Myocyte (in vitro differentiated cells): Measurements from ENCODE around the gene DYNLRB2. TPM values are rescaled to one million over a fixed set of nuclear protein-coding genes. Genes with fewer than 3 reads are reported as not detected.

ENCODE experiments used
- DNase-seq: peaks from one replicate; pipeline ENCODE4 v3.0.0-alpha.2; 2012; ENCODE audit warnings: low read depth
- total RNA-seq: library from RNA; depleted of rRNA; stranded (reverse); fragments of >200 nt; gene quantifications from 2 replicates; pipeline ENCODE4 v1.2.3, GENCODE V29; 2014

The DYNLRB2 gene
- total RNA-seq, 1 donor from 2014 or later: not detected

DNA sequence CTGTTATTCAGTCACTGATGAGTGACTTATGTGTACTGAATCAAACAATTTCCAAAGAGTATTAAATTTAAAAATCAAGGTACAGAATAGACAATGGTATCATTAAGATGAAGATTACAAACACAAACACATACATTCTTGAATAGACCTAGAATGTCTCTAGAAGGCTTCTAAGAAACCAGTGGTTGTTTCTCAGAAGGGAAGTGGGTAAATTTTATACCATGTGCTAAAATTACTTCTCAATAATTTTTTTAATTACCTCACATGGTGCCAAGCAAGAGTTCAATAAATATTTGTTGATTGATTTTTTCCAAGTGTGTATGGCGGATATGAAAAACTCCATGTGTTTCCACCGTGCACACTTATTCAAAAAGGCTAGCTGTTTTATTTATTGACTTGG, 6.4 kb downstream of the DYNLRB2 start:
- no peak for DNase-seq

DNA sequence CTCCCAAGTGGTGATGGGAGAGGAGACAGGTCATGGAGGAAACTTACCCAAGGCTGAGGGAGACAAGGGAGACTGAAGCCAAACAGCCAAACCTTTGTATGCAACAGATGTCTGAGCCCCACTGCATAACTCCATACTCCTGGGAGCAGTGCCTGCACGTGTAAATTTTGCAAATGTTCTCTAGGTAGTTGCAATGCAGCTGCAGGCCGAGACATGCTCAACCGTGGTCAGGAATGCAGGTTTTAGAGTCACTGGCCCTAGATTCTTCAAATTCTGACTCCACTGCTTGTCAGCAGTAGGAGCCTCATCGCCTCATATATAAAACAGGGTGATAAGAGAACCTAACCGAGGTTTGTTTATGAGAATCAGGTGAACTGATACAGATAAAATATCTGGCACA, 11.5 kb downstream of the DYNLRB2 start:
- DNase-seq: no peak

DNA sequence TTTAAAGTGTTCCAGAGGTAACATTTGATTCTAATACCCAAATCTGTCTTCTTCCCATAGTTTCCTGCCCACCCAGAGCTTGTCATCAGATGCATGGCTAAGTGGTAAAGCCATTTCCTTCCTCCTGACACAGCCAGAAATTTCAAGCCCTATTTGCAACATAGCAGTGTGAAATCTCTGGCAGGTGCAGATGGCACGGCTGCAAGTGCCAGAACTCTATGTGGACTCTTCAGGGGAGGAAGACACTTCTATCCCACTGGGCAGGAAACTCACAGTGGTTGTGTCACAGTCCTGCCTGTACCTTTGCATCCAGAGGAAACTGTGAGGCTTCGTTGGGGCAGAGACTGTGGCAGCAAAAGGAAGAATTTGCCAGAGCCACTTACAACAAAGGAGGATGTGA, 13.2 kb downstream of the DYNLRB2 start:
- no peak for DNase-seq

DNA sequence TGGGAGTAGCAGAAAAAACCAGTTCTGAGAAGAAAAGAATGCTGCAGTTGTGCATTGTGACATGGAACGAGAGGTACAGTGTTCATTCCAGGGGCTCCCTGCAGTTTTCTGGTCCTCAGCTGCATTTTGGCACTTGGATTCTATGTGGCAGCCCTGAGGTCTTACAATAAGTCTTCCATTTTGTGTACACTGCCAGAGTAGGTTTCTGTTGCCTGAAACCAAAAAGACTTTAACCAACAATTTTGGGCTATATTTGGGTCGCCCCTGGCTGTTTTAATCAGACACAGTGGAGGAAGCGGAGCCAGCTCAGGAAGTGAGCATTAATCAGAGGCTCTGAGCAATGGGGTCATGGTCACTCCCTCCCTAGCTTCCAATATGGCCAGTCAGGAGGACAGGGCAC, 15.7 kb downstream of the DYNLRB2 start:
- no peak for DNase-seq

DNA sequence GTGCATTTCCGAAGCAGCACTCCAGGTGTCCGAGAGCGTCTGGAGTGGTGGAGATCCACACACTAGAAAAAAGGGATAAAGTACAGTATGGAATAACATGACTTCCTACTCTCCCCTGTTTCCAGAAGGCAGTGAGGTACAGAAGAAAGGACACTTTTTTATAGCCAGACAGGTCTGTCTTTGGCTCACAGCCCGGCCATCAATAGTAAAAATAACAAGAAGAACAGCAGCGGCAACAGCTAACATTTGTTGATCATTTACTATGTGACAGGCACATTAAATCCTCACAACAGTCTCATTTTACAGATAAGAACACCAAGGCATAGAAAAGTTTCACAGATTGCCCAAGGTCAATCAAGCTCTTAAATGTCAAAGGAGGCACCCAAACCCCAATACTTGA, 16.2 kb downstream of the DYNLRB2 start:
- no peak for DNase-seq

DNA sequence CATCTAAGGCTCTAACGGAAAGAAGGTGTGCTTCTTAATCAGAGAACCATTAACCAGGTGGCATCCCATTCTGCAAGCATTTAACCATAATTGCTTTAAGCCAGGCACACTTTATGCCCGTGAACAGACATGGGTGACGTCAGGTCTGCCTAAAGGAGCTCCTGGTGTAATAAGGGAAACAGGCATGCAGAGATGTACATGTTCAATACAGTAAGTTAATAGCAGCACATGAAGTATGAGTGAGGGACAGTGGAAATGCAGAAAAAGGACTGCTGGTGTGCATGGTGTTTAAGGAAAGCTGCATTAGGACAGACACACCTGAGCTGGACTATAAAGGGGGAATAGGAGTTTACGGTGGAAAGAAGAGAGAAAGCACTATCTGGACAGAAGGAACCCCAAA, 18.6 kb downstream of the DYNLRB2 start:
- DNase-seq: no peak

GRCh38 chr16:80563066-80563465, 22.3 kb downstream of the DYNLRB2 start:
- DNase-seq: no peak

DNA sequence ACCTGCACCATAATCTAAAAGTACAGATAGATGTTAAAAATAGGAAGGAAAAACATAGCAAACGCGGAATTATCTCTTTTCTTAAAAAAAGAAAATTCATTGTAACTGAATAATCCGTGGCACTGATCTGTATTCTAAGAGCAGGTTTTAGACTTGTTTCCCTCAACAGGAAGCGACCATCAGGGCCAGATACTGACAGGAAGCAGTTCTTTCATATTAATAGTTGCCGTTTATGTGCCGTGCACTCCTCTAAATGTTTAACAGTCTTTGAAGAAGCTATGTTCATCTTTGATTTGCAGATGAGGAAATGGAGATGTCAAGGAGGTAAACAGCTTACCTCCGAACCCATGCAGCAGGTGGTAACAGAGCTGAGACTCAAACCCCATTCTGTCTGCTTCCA, 23.6 kb downstream of the DYNLRB2 start:
- no peak for DNase-seq

- no peak for DNase-seq
These were observed 28.8 kb downstream of the DYNLRB2 start for GRCh38 chr16:80569440-80570105.

GRCh38 chr16:80570106-80570478, 29.3 kb downstream of the DYNLRB2 start:
- DNase-seq: no peak

GRCh38 chr16:80573700-80574120, 32.9 kb downstream of the DYNLRB2 start:
- DNase-seq: no peak

DNA sequence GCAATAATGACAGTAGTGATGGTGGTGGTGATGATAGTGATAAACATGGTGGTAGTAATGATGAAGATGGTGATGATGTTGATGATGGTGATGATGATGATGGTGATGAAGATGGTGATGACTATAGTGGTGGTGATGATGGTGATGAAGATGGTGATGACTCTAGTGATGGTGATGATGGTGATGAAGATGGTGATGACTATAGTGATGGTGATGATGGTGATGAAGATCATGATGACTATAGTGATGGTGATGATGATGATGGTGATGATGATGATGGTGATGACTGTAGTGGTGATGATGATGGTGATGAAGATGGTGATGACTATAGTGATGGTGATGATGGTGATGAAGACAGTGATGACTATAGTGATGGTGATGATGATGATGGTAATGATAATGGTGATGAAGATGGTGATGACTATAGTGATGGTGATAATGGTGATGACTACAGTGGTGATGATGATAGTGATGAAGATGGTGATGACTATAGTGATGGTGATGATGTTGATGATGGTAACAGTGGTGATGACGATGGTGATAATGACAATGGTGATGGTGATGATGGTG, 35.6 kb downstream of the DYNLRB2 start:
- DNase-seq: no peak

DNA sequence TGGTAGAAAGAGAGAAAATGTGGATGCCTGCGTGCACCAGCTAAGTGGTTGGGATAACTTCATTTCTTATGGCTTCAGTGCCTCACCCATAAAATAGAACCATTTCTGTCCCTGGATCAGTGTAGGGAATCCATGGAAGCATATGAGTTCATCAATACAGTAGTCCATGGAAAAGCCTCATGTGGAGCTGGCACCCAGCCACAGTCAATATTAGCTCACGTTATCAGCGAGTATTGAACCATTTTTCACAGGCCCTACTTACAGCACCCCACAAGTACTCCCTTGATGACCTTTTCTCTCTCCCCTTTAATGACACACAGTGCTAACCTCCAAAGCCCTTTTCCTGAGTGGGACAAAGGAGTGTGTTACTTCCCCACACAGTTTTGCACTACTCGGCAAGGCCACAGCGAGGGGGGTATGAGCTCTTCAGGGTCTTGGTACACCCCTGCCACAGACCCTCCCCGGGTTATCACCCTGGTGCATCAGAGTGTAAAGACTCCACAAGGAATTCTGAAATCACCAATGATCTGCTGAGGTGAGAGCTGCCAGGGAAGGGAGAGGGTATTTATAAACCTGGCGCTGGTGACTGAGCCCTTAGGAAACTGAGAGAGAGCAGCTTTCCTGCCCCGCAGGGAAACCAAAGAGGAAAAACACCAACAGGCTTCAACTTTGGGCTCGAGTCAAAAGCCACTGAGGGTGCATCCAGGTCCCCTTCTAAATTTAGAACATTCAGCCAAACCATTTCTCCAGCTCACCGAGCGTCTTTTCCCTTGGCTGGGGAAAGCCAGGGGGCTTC, 36.9 kb downstream of the DYNLRB2 start:
- no peak for DNase-seq

- DNase-seq: no peak
These were observed 39.5 kb downstream of the DYNLRB2 start for GRCh38 chr16:80580109-80580832.

DNA sequence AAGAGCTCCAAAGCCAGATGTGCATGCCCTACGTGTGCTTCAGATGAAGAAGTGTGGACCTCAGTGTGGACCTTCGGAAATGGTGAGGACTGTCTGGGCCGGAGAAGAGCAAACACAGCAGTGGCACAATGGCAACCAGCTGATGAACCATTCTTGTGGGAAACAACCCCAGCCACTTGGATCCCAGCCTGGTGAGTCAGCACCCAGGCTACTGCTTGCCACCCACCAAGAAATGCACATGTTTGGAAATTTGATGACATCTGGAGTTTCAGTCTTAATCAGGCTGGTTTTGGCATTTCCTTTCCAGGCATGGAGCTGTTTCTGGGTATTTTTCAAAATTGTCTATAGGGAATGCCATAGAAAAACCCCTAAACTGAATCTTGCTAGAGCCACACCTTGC, 42.7 kb downstream of the DYNLRB2 start:
- peak; percentile 1 for DNase-seq

- DNase-seq: no peak
These were observed 45.0 kb downstream of the DYNLRB2 start for GRCh38 chr16:80585764-80586163.

- DNase-seq: no peak
These were observed 45.7 kb downstream of the DYNLRB2 start for GRCh38 chr16:80586476-80586875.

GRCh38 chr16:80587071-80587470, 46.3 kb downstream of the DYNLRB2 start:
- no peak for DNase-seq

DNA sequence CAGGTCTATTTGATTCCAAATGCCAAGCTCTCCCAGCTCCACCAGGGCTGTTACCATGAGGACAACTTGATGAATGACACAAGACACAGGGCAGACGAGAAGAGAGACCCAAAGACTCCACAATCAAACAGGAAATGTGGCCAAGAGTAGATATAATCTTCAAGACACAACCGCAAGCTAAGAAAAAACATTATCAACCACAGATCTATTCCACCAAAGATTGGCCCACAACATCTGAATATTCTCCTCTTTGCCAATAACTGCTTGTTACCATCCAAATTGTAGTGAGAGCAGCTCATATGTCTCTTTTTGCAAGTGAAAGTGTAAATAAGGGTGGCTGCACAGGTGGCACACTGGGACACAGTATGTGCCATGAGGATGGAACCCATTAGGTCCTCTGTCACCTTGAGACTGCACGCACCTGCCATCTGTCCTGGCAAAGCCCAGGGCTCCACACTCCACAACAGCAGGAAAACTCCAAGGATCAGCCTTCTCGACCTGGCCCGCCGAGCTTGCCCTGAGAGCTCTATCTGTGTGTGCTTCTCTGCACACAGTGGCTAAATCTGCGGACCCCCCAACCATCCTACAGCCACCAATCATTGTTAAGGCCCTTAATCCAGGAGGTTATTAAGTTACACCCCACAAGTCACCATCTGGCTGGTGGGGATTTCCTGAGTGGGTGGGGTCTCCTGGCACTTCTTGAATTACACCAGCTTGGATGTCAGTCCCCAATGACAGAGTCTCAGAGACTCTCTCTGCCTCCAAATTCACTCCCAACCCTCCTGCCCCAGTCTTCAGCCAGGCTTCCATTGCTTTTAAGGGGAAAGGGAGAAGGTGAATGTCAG, 50.5 kb downstream of the DYNLRB2 start:
- no peak for DNase-seq

DNA sequence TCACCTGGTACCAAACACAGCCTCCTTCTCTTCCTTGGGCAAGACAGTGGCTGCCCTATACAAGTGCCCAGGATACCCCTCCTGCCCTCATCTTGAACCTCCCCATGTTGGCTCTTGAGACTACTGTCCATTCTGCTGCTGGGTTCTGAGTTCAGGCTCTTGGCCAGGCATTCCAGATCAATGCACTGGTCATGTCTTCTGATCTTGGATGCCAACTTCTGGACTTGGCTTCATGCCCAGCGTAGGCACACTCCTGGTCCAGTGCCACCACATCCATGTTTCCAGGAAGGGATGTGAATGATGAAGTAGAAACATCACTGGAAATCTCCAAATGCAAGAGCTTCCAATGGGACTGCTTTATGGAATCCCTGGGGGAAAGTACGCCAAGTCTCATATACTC, 51.5 kb downstream of the DYNLRB2 start:
- no peak for DNase-seq

GRCh38 chr16:80594756-80595155, 54.0 kb downstream of the DYNLRB2 start:
- DNase-seq: no peak
